Measurements from ENCODE around the gene BCL2. TPM values are rescaled to one million over a fixed set of nuclear protein-coding genes. Genes with fewer than 3 reads are reported as not detected.

BCL2 gene
- total RNA-seq, 1 experiment from 2014 or later: 1.5 TPM

DNA sequence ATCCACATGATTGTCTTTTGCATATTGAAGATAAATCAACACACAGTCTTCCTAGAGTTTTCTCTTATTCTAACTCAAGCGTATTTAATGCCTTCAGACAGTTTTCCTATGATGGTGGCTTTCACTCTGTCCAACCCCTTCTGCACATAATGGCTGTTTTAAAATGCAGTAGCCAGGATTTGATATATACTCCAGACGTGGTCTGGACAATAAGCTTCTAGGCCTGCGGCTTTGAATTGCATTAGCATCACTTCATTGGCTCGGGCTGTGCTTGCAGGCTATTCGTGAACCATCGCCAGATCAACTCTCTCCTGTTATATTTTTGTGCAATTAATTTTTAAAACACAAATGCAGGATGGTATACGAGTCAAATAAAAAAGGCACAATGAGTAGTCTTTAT is 235.3 kb downstream of the BCL2 start:
- no peaks in the 10 kb centered on the region for H4K20me1 ChIP-seq (ENCODE audit: low read length)
- intact Hi-C loops (cut with micrococcal nuclease): no loop called here
- no peak overlapping the region for H2AFZ ChIP-seq (ENCODE audit: low read length)
- no peak overlapping the region for H3K4me2 ChIP-seq (ENCODE audit: low read length)
- no peak for DNase-seq
- TF ChIP-seq EZH2phosphoT487 (IDR thresholded peaks at IDR 0.05; ENCODE audit: borderline replicate concordance, low read length): no peak
- POLR2A ChIA-PET (ENCODE audit: unreplicated experiment): no interaction called here
- CTCF ChIA-PET: no interaction called here
- no peak overlapping the region for H3K27ac ChIP-seq (ENCODE audit: low read length)
- no peaks in the 10 kb centered on the region for H3K9me3 ChIP-seq (ENCODE audit: low read length)
- BruUV-seq (replicated peaks): no TSS peak
- H3K9me2 ChIP-seq (replicated peaks; ENCODE audit: low read length): no peaks in the 10 kb centered on the region
- no peaks in the 10 kb centered on the region for H3K79me2 ChIP-seq (ENCODE audit: low read length)
- no peak overlapping the region for H3K9ac ChIP-seq (ENCODE audit: low read length)
- H3K36me3 ChIP-seq (ENCODE audit: low read depth, low read length): no peaks in the 10 kb centered on the region
- H3K4me1 ChIP-seq (ENCODE audit: insufficient read depth, low read length): no peaks in the 10 kb centered on the region
- no peak for ATAC-seq
- no peaks in the 10 kb centered on the region for H3F3A ChIP-seq (ENCODE audit: low read length, unreplicated experiment)
- no peak overlapping the region for H3K4me3 ChIP-seq (ENCODE audit: low read length)
- peaks cover 50% of the 10 kb centered on the region for H3K27me3 ChIP-seq (ENCODE audit: low read length)

DNA sequence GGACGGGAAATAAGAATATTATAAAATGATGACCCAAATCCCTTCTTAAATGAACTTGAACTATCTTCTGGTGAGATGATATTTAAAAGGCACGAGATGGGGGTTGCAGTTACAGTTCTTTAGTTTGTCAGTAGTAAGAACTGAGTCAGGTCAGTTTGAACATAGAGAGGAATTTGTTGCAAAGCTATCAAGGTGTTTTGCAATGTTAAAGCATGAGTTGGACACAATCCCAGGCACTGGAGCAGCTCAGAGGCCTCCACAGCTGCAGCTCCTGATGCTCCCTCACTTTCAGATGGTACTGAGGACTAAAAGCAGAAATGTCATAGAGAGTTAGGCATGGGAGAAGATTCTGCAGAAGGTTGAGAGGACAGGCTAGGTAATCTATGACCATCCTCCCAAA is 236.0 kb downstream of the BCL2 start:
- Histone ChIP-seq H2AFZ (ENCODE audit: low read length) (no peak overlapping the region), H3K9me2 (replicated peaks; ENCODE audit: low read length) (no peaks in the 10 kb centered on the region), H3K27me3 (ENCODE audit: low read length) (peaks cover 47% of the 10 kb centered on the region), H3K4me2 (ENCODE audit: low read length) (no peak overlapping the region), H3K36me3 (ENCODE audit: low read depth, low read length) (no peaks in the 10 kb centered on the region), H3K27ac (ENCODE audit: low read length) (no peak overlapping the region), H3K9me3 (ENCODE audit: low read length) (no peaks in the 10 kb centered on the region), H3K9ac (ENCODE audit: low read length) (no peak overlapping the region), H3F3A (ENCODE audit: low read length, unreplicated experiment) (no peaks in the 10 kb centered on the region), H3K4me3 (ENCODE audit: low read length) (no peak overlapping the region), H3K79me2 (ENCODE audit: low read length) (no peaks in the 10 kb centered on the region), H4K20me1 (ENCODE audit: low read length) (no peaks in the 10 kb centered on the region), H3K4me1 (ENCODE audit: insufficient read depth, low read length) (no peaks in the 10 kb centered on the region)
- TF ChIP-seq EZH2 (IDR thresholded peaks at IDR 0.05; ENCODE audit: low read length, unreplicated experiment): no peak
- TF ChIP-seq, protein P1, sequence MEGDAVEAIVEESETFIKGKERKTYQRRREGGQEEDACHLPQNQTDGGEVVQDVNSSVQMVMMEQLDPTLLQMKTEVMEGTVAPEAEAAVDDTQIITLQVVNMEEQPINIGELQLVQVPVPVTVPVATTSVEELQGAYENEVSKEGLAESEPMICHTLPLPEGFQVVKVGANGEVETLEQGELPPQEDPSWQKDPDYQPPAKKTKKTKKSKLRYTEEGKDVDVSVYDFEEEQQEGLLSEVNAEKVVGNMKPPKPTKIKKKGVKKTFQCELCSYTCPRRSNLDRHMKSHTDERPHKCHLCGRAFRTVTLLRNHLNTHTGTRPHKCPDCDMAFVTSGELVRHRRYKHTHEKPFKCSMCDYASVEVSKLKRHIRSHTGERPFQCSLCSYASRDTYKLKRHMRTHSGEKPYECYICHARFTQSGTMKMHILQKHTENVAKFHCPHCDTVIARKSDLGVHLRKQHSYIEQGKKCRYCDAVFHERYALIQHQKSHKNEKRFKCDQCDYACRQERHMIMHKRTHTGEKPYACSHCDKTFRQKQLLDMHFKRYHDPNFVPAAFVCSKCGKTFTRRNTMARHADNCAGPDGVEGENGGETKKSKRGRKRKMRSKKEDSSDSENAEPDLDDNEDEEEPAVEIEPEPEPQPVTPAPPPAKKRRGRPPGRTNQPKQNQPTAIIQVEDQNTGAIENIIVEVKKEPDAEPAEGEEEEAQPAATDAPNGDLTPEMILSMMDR (conservative IDR thresholded peaks at IDR 0.05; ENCODE audit: low read depth, low read length): no peak
- no peak for TF ChIP-seq EZH2phosphoT487 (IDR thresholded peaks at IDR 0.05; ENCODE audit: borderline replicate concordance, low read length)
- no TSS peak for BruUV-seq (replicated peaks)
- ATAC-seq (no peak), DNase-seq (no peak)
- intact Hi-C loops (cut with micrococcal nuclease): no loop called here
- CTCF ChIA-PET: no interaction called here
- POLR2A ChIA-PET (ENCODE audit: unreplicated experiment): no interaction called here

DNA sequence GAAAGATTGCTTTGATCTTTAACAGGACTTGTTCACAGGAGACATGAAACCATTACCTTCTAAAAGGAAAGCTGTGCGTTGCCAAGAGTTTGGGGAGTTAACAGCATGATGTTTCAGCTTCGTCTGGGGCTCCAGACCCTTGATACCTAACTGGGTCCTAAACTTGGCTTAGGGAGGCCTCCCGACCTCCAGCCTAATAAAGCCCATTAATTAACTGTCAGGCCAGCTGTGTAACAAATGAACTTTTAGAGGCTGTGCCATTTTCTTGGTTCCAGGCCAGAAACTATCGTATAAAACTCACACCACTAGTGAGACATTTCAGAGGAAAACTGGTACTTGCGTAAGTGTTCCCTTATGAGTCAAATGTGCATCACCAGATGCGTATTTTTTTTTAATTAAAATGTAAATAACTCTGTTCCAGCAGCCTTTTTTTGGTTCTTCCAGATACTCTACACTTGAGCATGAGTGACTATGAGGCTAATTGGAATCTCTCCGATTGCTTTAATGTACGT is 236.5 kb downstream of the BCL2 start:
- Histone ChIP-seq H3F3A (ENCODE audit: low read length, unreplicated experiment) (no peaks in the 10 kb centered on the region), H3K27me3 (ENCODE audit: low read length) (peaks cover 43% of the 10 kb centered on the region; the same call in 1 of the 2 replicates), H2AFZ (ENCODE audit: low read length) (no peak overlapping the region), H3K4me2 (ENCODE audit: low read length) (no peak overlapping the region), H4K20me1 (ENCODE audit: low read length) (no peaks in the 10 kb centered on the region), H3K27ac (ENCODE audit: low read length) (no peak overlapping the region), H3K4me3 (ENCODE audit: low read length) (no peak overlapping the region), H3K36me3 (ENCODE audit: low read depth, low read length) (no peaks in the 10 kb centered on the region), H3K9ac (ENCODE audit: low read length) (no peak overlapping the region), H3K4me1 (ENCODE audit: insufficient read depth, low read length) (no peaks in the 10 kb centered on the region), H3K79me2 (ENCODE audit: low read length) (no peaks in the 10 kb centered on the region), H3K9me3 (ENCODE audit: low read length) (no peaks in the 10 kb centered on the region), H3K9me2 (replicated peaks; ENCODE audit: low read length) (no peaks in the 10 kb centered on the region)
- TF ChIP-seq, protein P1 (conservative IDR thresholded peaks at IDR 0.05; ENCODE audit: low read depth, low read length): no peak
- TF ChIP-seq EZH2phosphoT487 (IDR thresholded peaks at IDR 0.05; ENCODE audit: borderline replicate concordance, low read length) (no peak), EZH2 (IDR thresholded peaks at IDR 0.05; ENCODE audit: low read length, unreplicated experiment) (no peak)
- ATAC-seq (no peak), DNase-seq (no peak)
- POLR2A ChIA-PET (ENCODE audit: unreplicated experiment): no interaction called here
- intact Hi-C loops (cut with micrococcal nuclease): no loop called here
- no TSS peak for BruUV-seq (replicated peaks)
- CTCF ChIA-PET: no interaction called here
